Measurements from ENCODE around the gene AMOTL1. TPM values are rescaled to one million over a fixed set of nuclear protein-coding genes. Genes with fewer than 3 reads are reported as not detected.

AMOTL1 gene
- total and polyA plus RNA-seq, 2 of the 8 experiments (the other 6 are each of a cell fraction or from before 2014, with no cell fraction given): 9.0 to 27.6 TPM

DNA sequence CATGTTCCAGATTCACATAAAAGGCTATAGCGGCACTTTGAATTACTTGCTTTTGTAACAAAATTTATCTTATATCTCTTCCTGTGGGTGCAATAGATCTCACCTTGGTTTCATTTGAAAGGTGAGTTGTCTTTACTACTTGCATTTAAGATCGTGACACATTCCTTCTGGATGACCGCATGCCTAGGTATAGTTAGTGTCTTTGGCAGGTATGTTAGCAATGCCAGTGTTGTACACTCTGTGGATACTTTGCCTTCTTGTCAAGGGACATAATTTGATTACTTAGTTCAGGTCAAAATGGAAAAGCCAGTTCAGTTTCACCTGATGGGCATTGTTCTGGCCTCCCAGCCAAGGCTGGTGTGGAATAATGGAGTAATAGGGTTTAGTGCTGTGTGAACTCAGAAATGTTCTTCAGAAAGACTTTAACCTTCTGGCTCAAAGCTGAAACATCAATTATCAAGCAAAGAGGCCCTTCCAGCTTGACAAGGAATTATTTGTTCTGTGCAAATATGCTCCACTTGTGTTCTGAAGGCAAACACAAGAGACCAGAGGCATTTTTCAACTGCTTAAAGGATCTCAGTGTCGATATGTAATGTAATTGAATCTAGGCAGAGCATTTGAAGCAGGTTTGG lies 64.6 kb downstream of the AMOTL1 start:
- Histone ChIP-seq H3K4ac (replicated peaks; ENCODE audit: insufficient read length, low read depth, low read length) (no peak overlapping the region), H3K27me3 (replicated peaks in 1 of 4; ENCODE audit: control insufficient read depth in 3 of 4, extremely low read depth in 1 of 4, insufficient read depth in 3 of 4, low read length in 3 of 4) (no peaks in the 10 kb centered on the region), H4K91ac (replicated peaks; ENCODE audit: insufficient read length, low read length) (no peak overlapping the region), H3K9ac (replicated peaks in 1 of 4; ENCODE audit: extremely low read depth in 1 of 4, low read depth in 3 of 4, low read length in 3 of 4) (no peak overlapping the region), H3K18ac (ENCODE audit: extremely low read depth, low read length) (no peak overlapping the region), H2BK120ac (replicated peaks; ENCODE audit: low read depth, low read length) (no peak overlapping the region), H3K4me2 (ENCODE audit: insufficient read depth in 1 of 2, low read depth in 2 of 2, low read length in 2 of 2) (no peak overlapping the region), H4K5ac (ENCODE audit: insufficient read length, low read depth, low read length) (no peak overlapping the region), H2BK12ac (ENCODE audit: low read depth, low read length) (no peak overlapping the region), H2BK5ac (ENCODE audit: low read depth, low read length) (no peak overlapping the region), H3K79me2 (ENCODE audit: control insufficient read depth in 1 of 2, insufficient read depth in 2 of 2, low read length in 2 of 2) (no peaks in the 10 kb centered on the region), H4K8ac (ENCODE audit: extremely low read depth, insufficient read depth, low read length) (no peak overlapping the region), H2AFZ (ENCODE audit: low read length) (no peak overlapping the region), H3K56ac (replicated peaks; ENCODE audit: insufficient read length, low read depth, low read length) (no peak overlapping the region), H3K27ac (ENCODE audit: low read depth, low read length) (no peak overlapping the region), H3K9me3 (ENCODE audit: insufficient read depth in 2 of 2, low read depth in 1 of 2, low read length in 1 of 2) (no peaks in the 10 kb centered on the region), H3K79me1 (ENCODE audit: low read depth, low read length) (no peaks in the 10 kb centered on the region; the same call in 1 of the 2 replicates), H3K23me2 (ENCODE audit: low read depth, low read length) (no peaks in the 10 kb centered on the region), H2BK15ac (ENCODE audit: low read length) (no peak overlapping the region), H4K20me1 (replicated peaks in 1 of 2; ENCODE audit: control insufficient read depth in 1 of 2, insufficient read depth in 2 of 2, low read length in 2 of 2) (no peaks in the 10 kb centered on the region), H3K4me1 (replicated peaks in 1 of 4; ENCODE audit: control insufficient read depth in 3 of 4, insufficient read depth in 4 of 4, low read length in 3 of 4) (no peaks in the 10 kb centered on the region), H3K23ac (ENCODE audit: insufficient read length) (no peak overlapping the region), H3K4me3 (ENCODE audit: extremely low read depth in 1 of 4, insufficient read depth in 2 of 4, low read depth in 3 of 4, low read length in 4 of 4) (no peak overlapping the region), H3K36me3 (ENCODE audit: control insufficient read depth in 2 of 4, insufficient read depth in 4 of 4, low read length in 3 of 4) (peaks cover 0 to 27% (median 11%) of the 10 kb centered on the region in 4 experiments; a peak in 7 of 8 replicates), H2BK20ac (ENCODE audit: low read length) (no peak overlapping the region), H3K14ac (ENCODE audit: insufficient read length) (no peak overlapping the region), H2AK5ac (ENCODE audit: low read depth, low read length) (no peak overlapping the region)
- WGBS, 2 experiments (ENCODE audit: extremely low coverage in 1 of 2, insufficient coverage in 1 of 2, insufficient read length in 1 of 2, insufficient replicate concordance in 2 of 2, low coverage in 1 of 2, low lambda C conversion rate in 2 of 2, missing lambda C conversion rate in 1 of 2): 87% methylated on average over 4 of the region's 4 CpGs; no CpG with 5 or more reads in 1 of the 2 experiments
- FAIRE-seq (no peak), DNase-seq (ENCODE audit: low read depth in 1 of 2, low spot score in 2 of 2) (no peak)
- ChIA-PET CTCF (ENCODE audit: partially characterized antibody) (interaction anchor here (0.7 to 3.2 kb wide), 3 partner anchors 14 to 55 kb away, joined by 4 to 15 read pairs (median 4); no protein-coding TSS in a partner anchor), POLR2A (ENCODE audit: partially characterized antibody) (no interaction called here)
- TF ChIP-seq SP4 (IDR thresholded peaks at IDR 0.05; ENCODE audit: low read length) (no peak), CBX8 (IDR thresholded peaks at IDR 0.05; ENCODE audit: borderline replicate concordance, low read depth, low read length) (no peak), TAF1 (IDR thresholded peaks at IDR 0.05; ENCODE audit: low read depth, low read length) (no peak), BRCA1 (IDR thresholded peaks at IDR 0.05; ENCODE audit: low read depth, low read length) (no peak)
